Osteocyte (in vitro differentiated cells): Measurements from ENCODE around the gene RIMS3. TPM values are rescaled to one million over a fixed set of nuclear protein-coding genes. Genes with fewer than 3 reads are reported as not detected.

Experiments used
- DNase-seq: peaks from one replicate; pipeline ENCODE4 v3.0.0; 2021; ENCODE audit warnings: mixed read lengths; ENCODE audit not compliant: unreplicated experiment; ENCODE audit errors: extremely low spot score
- H3K27ac Mint-ChIP-seq: one replicate; pipeline ENCODE4 v1.8.0; 2021; ENCODE audit warnings: mild to moderate bottlenecking, mixed read lengths; ENCODE audit not compliant: unreplicated experiment
- H3K27me3 Mint-ChIP-seq: one replicate; pipeline ENCODE4 v1.8.0; 2021; ENCODE audit warnings: mixed read lengths; ENCODE audit not compliant: unreplicated experiment
- H3K36me3 Mint-ChIP-seq: one replicate; pipeline ENCODE4 v1.8.0; 2021; ENCODE audit warnings: mixed read lengths; ENCODE audit not compliant: unreplicated experiment
- H3K4me1 Mint-ChIP-seq: one replicate; pipeline ENCODE4 v1.8.0; 2021; ENCODE audit warnings: mixed read lengths; ENCODE audit not compliant: unreplicated experiment
- H3K4me3 Mint-ChIP-seq: one replicate; pipeline ENCODE4 v1.8.0; 2021; ENCODE audit warnings: mild to moderate bottlenecking, moderate library complexity, mixed read lengths; ENCODE audit not compliant: unreplicated experiment
- H3K9me3 Mint-ChIP-seq: one replicate; pipeline ENCODE4 v1.8.0; 2021; ENCODE audit warnings: mixed read lengths; ENCODE audit not compliant: unreplicated experiment
- CTCF ChIP-seq: fragments of 200-600 bp; sonication (generic); IDR thresholded peaks from 2 replicates; pipeline ENCODE4 v1.5.0; 2021; ENCODE audit warnings: antibody characterized with exemption, mild to moderate bottlenecking, moderate library complexity
- total RNA-seq: library from RNA; stranded (reverse); gene quantifications from 2 replicates; pipeline ENCODE4 v1.2.1, GENCODE V29; 2021

Gene RIMS3
- total RNA-seq, 1 donor from 2014 or later = 16.5 TPM

DNA sequence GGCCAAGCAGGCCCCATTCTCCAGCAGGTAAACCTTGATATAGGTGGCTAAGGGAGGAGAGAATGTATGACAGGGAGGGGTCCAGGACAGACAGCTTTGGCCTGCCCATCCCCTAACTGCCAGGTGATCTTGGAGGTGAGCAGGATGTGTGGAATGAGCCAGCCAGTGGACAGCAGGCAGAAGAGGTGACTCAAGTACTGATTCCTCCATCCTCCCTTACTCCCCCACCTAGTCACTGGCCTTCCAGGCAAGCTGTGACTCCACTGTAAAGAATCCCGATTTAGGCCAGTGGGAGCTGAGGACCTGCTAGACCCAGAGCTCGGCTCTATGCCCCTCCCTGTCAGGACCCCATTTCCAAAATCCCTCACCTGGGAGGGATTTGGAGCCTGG lies 36.6 kb downstream of the RIMS3 start:
- Mint-ChIP-seq H3K36me3 (peaks cover 8% of the 10 kb centered on the region), H3K4me1 (no peaks in the 10 kb centered on the region), H3K9me3 (no peaks in the 10 kb centered on the region), H3K27ac (no peak overlapping the region), H3K4me3 (no peak overlapping the region), H3K27me3 (peaks cover 2% of the 10 kb centered on the region)
- TF ChIP-seq CTCF = no peak
- DNase-seq = no peak

DNA sequence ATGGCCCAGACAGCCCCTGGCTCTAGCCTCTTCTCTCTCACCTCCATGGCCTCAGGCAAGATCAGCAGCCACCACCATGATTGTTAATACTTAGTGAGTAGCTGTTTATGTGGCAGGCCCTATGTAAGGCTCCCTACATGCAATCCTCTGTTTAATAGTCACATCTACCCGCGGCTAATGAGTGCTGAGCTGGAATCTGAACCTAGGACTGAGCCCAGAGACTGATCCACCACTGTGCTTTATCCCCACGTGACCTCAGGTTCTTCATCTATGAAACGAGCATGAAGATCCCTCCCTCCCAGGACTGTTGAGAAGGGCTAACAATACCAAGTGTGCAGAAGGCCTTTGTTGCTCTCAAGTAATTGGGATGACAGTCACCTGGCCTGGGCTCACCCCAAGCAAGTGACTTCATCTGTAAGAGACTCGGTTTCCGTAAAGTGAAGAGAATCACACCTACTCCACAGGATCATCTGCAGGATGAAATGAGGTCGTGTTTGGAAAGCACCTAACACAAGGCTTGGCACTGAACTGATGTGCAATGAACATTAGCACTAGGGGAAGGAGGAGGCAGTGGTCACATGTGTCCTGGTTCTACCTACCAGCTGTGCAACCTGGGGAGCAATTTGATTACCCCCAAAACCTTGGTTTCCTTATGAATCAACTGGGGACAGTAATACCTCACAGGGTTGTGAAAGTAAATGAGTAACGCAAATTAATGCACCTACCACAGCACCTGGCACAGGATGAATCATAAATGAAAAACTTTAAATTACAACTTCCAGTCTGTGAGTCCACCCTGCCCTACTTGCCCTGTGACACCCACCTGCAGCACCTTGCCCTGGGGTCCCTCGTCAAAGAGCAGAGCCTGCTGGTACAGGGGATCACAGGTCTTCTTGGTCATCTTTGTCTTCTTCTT lies 37.2 kb downstream of the RIMS3 start:
- TF ChIP-seq CTCF = no peak
- Mint-ChIP-seq H3K27me3 (peaks cover 2% of the 10 kb centered on the region), H3K36me3 (peaks cover 8% of the 10 kb centered on the region), H3K9me3 (no peaks in the 10 kb centered on the region), H3K4me1 (no peaks in the 10 kb centered on the region), H3K27ac (no peak overlapping the region), H3K4me3 (no peak overlapping the region)
- no peak for DNase-seq

- Mint-ChIP-seq H3K9me3 (no peaks in the 10 kb centered on the region), H3K27ac (no peak overlapping the region), H3K4me3 (no peak overlapping the region), H3K4me1 (no peaks in the 10 kb centered on the region), H3K36me3 (peaks cover 8% of the 10 kb centered on the region), H3K27me3 (peaks cover 9% of the 10 kb centered on the region)
- TF ChIP-seq CTCF = no peak
- DNase-seq = no peak
Measured at GRCh38 chr1:40626383-40626770, 39.1 kb downstream of the RIMS3 start.

- H3K27ac Mint-ChIP-seq = no peak overlapping the region
- peaks cover 9% of the 10 kb centered on the region for H3K27me3 Mint-ChIP-seq
- no peaks in the 10 kb centered on the region for H3K9me3 Mint-ChIP-seq
- no peaks in the 10 kb centered on the region for H3K4me1 Mint-ChIP-seq
- TF ChIP-seq CTCF = no peak
- DNase-seq = no peak
- peaks cover 8% of the 10 kb centered on the region for H3K36me3 Mint-ChIP-seq
- no peak overlapping the region for H3K4me3 Mint-ChIP-seq
Measured at GRCh38 chr1:40625476-40626382, 39.8 kb downstream of the RIMS3 start.

DNA sequence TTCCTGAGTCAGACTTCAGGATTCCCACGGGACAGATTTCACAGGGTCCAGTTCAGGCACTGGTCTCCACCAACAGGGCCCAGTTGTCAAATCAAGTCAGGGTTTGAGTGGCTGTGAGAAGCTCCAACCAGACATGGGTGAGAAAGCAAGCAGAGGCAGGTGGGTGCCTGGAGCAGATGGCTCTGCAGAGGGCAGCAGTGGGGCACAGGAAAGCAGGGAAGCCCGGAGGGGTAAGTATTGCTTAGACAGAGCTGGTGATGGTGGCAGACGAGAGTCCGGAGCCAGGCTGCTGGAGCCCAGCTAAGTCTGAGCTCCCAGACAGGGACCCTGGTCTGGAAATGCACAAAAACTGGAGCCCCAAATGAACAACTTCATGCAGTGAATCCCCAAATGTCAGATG lies 40.4 kb downstream of the RIMS3 start:
- TF ChIP-seq CTCF = peak; percentile 45

More for the DNA sequence above, 40.4 kb downstream of the RIMS3 start:
- Mint-ChIP-seq H3K27me3 (peaks cover 16% of the 10 kb centered on the region), H3K27ac (no peak overlapping the region), H3K4me1 (no peaks in the 10 kb centered on the region), H3K9me3 (no peaks in the 10 kb centered on the region), H3K4me3 (no peak overlapping the region), H3K36me3 (peaks cover 8% of the 10 kb centered on the region)
- no peak for DNase-seq
